ENCODE results near the gene TLR6.

The TLR6 gene

GRCh38 chr4:38856046-38856445 lies 571 bp downstream of the TLR6 start:
- Mint-ChIP-seq H3K4me1 (peaks cover 32% of the 10 kb centered on the region), H3K4me3 (peak overlapping the region; percentile 43 to 76), H3K27ac (peak overlapping the region; percentile 43 to 98), H3K9me3 (peaks cover 0 to 5% of the 10 kb centered on the region in 2 donors), H3K27me3 (no peaks in the 10 kb centered on the region)
- DNase-seq: no peak
- peak; percentile 33 for ATAC-seq

DNA sequence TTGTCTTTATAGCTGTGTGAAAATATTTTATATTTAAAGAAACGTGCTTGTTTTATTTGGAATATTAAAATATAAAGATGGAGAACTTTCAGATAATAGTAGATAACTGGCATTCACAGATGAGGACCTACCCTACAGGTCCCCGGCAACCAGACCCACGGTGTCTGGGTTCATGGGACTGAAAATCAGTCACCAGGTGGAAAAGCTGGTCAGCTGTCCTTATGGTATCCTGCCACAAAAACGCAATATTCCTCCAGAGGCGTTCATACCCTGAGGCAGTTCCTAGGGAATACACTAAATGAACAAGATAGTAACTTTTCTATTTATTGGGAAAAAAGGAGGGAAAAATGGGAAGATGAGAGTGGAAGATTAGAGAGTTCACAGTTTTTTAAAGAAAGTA lies 1.2 kb downstream of the TLR6 start:
- Mint-ChIP-seq H3K27ac (peak overlapping the region in 1 of 2 donors; percentile 98), H3K9me3 (peaks cover 1 to 7% of the 10 kb centered on the region in 2 donors), H3K4me1 (peaks cover 27% of the 10 kb centered on the region), H3K27me3 (no peaks in the 10 kb centered on the region), H3K4me3 (peak overlapping the region; percentile 43 to 76)
- DNase-seq (no peak), ATAC-seq (no peak)

DNA sequence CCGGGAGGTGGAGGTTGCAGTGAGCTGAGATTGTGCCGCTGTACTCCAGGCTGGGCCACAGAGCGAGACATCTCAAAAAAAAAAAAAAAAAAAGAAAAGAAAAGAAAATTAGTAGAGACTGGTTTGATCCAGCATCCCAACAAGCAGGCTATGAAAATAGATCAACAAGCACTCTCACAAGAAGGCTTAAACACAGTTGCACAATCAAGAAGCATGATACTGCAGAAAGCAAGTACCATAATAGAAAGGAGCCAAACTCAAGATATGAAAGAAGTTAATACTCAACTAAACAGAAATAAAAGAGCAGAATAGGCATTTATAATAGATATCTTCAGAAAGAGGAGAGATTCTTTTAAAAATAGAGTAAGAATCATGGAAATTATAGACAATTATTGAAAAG lies 10.6 kb downstream of the TLR6 start:
- H3K27me3 Mint-ChIP-seq: no peaks in the 10 kb centered on the region
- no peaks in the 10 kb centered on the region for H3K4me1 Mint-ChIP-seq
- H3K27ac Mint-ChIP-seq: no peak overlapping the region
- H3K4me3 Mint-ChIP-seq: no peak overlapping the region
- DNase-seq (no peak), ATAC-seq (no peak)
- H3K9me3 Mint-ChIP-seq: peaks cover 22 to 30% of the 10 kb centered on the region in 2 donors

GRCh38 chr4:38842994-38843393 lies 13.6 kb downstream of the TLR6 start:
- DNase-seq: no peak
- ATAC-seq: no peak
- Mint-ChIP-seq H3K27ac (no peak overlapping the region), H3K4me3 (no peak overlapping the region), H3K9me3 (peaks cover 5 to 9% of the 10 kb centered on the region in 2 donors), H3K4me1 (peaks cover 9% of the 10 kb centered on the region), H3K27me3 (no peaks in the 10 kb centered on the region)

DNA sequence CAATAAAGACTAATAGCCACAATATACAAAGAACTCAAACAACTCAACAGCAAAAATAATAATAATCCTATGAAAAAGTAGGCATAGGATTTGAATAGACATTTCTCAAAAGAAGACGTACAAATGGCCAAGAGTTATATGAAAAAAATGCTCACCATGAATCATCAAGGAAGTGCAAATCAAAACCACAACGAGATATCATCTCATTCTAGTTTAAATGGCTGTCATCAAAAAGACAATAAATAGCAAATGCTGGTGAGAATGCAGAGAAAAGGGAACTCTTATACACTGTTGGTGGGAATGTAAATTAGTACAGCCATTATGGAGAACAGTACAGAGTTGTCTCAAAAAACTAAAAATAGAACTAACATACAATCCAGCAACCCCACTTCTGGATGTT lies 18.8 kb downstream of the TLR6 start:
- ATAC-seq: peak; percentile 58
- DNase-seq: no peak
- H3K4me3 Mint-ChIP-seq: peak overlapping the region; percentile 38 to 66
- H3K27me3 Mint-ChIP-seq: no peaks in the 10 kb centered on the region
- H3K9me3 Mint-ChIP-seq: peaks cover 14 to 29% of the 10 kb centered on the region in 2 donors
- H3K27ac Mint-ChIP-seq: peak overlapping the region in 1 of 2 donors; percentile 18
- peaks cover 29% of the 10 kb centered on the region for H3K4me1 Mint-ChIP-seq

- peaks cover 14 to 34% of the 10 kb centered on the region in 2 donors for H3K9me3 Mint-ChIP-seq
- H3K27ac Mint-ChIP-seq: peak overlapping the region in 1 of 2 donors; percentile 18
- H3K27me3 Mint-ChIP-seq: no peaks in the 10 kb centered on the region
- H3K4me1 Mint-ChIP-seq: peaks cover 29% of the 10 kb centered on the region
- DNase-seq (no peak), ATAC-seq (peak; percentile 60)
- peak overlapping the region; percentile 38 to 66 for H3K4me3 Mint-ChIP-seq
These were observed 19.3 kb downstream of the TLR6 start for GRCh38 chr4:38837334-38837733.

DNA sequence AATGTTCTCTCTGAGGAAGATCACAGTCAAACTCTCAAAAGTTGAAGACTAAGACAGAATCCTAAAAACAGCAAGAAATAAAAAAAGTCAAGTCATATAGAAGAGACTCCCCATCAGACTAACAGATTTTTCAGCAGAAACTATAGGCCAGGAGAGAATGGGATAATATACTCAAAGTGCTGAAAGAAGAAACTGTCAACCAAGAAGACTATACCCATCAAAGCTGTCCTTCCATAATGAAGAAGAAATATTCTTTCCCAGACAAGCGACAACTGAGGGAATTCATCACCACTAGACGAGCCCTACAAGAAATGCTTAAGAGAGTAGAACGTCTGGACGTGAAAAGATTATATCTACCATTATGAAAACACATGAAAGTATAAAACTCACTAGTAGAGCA lies 22.0 kb downstream of the TLR6 start:
- H3K4me1 Mint-ChIP-seq: peaks cover 29% of the 10 kb centered on the region
- H3K27ac Mint-ChIP-seq: no peak overlapping the region
- peaks cover 14 to 34% of the 10 kb centered on the region in 2 donors for H3K9me3 Mint-ChIP-seq
- no peak for DNase-seq
- H3K4me3 Mint-ChIP-seq: no peak overlapping the region
- H3K27me3 Mint-ChIP-seq: no peaks in the 10 kb centered on the region
- ATAC-seq: no peak

DNA sequence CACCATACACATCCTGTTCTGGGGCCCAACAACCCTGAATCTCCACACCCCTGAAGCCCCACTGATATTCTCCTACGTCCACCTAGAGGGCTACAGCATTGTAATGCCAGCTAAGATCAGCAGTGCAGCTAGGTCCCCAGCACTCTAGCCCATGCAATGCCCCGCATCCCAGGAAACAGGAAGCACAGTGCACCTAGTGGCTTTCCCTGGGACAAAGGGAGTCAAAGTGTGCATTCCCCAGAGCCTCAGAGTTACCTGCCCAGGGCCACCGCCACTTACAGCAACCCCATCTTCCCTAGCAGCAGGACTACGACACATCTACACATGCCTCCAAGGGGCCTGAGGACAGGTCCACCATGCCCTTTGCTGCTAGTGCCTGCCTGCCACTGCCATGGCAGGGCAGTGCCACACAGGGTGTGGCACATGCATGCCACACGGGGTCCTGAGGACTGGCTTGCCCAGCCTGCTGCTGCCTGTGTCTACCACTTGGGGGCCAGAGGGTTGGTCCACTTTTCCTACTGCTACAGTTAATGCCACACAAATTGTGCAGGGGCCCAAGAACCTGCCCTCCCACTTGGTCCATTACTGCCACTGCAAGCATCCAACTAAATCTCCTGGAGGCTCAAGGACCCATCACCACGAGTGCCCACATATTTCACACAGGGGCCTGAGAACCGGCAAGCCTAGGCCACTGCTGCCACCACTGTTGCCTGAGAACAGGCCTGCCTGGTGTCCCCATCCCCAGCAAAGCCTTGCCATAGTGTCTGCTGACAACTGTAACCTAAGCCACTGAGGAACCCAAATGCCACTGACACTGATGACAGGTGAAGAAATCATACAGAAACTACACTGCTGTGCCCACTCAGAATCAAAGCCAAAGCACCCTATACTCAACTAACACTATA lies 23.7 kb downstream of the TLR6 start:
- ATAC-seq: no peak
- DNase-seq: no peak
- Mint-ChIP-seq H3K9me3 (peaks cover 14 to 34% of the 10 kb centered on the region in 2 donors), H3K27ac (peak overlapping the region in 1 of 2 donors; percentile 85), H3K4me1 (peaks cover 19% of the 10 kb centered on the region), H3K27me3 (no peaks in the 10 kb centered on the region), H3K4me3 (no peak overlapping the region)

- DNase-seq (no peak), ATAC-seq (no peak)
- Mint-ChIP-seq H3K4me1 (peaks cover 12% of the 10 kb centered on the region), H3K27me3 (no peaks in the 10 kb centered on the region), H3K27ac (no peak overlapping the region), H3K4me3 (no peak overlapping the region), H3K9me3 (peaks cover 14 to 34% of the 10 kb centered on the region in 2 donors)
These were observed 24.4 kb downstream of the TLR6 start for GRCh38 chr4:38832206-38832605.

DNA sequence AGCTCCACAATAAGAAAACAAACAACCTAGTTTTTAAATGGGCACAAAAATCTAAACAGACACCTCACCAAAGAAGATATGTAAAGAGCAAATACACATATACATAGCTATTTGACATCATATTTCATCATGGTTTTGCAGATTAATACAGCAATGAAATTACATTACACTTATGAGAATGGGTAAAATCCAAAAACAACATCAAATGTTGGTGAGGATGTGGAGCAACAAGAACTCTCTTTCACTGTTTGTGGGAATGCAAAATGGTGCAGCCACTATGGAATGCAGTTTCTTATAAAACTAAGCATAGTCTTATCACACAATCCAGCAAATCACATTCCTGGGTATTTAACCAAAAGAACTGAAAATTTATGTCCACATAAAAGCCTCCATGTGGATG lies 25.0 kb downstream of the TLR6 start:
- no peaks in the 10 kb centered on the region for H3K27me3 Mint-ChIP-seq
- H3K9me3 Mint-ChIP-seq: peaks cover 14 to 34% of the 10 kb centered on the region in 2 donors
- no peak for ATAC-seq
- no peak overlapping the region for H3K27ac Mint-ChIP-seq
- peaks cover 6% of the 10 kb centered on the region for H3K4me1 Mint-ChIP-seq
- no peak overlapping the region for H3K4me3 Mint-ChIP-seq
- DNase-seq: no peak

GRCh38 chr4:38829237-38829636 lies 27.4 kb downstream of the TLR6 start:
- H3K4me3 Mint-ChIP-seq: no peak overlapping the region
- peaks cover 16 to 18% of the 10 kb centered on the region in 2 donors for H3K9me3 Mint-ChIP-seq
- DNase-seq (no peak), ATAC-seq (no peak)
- H3K27ac Mint-ChIP-seq: no peak overlapping the region
- H3K27me3 Mint-ChIP-seq: no peaks in the 10 kb centered on the region
- peaks cover 5% of the 10 kb centered on the region for H3K4me1 Mint-ChIP-seq

- no peak for DNase-seq
- ATAC-seq: no peak
- H3K27me3 Mint-ChIP-seq: no peaks in the 10 kb centered on the region
- H3K27ac Mint-ChIP-seq: no peak overlapping the region
- peaks cover 22 to 27% of the 10 kb centered on the region in 2 donors for H3K9me3 Mint-ChIP-seq
- peaks cover 20% of the 10 kb centered on the region for H3K4me1 Mint-ChIP-seq
- no peak overlapping the region for H3K4me3 Mint-ChIP-seq
These were observed 32.9 kb downstream of the TLR6 start for GRCh38 chr4:38823766-38824165.

DNA sequence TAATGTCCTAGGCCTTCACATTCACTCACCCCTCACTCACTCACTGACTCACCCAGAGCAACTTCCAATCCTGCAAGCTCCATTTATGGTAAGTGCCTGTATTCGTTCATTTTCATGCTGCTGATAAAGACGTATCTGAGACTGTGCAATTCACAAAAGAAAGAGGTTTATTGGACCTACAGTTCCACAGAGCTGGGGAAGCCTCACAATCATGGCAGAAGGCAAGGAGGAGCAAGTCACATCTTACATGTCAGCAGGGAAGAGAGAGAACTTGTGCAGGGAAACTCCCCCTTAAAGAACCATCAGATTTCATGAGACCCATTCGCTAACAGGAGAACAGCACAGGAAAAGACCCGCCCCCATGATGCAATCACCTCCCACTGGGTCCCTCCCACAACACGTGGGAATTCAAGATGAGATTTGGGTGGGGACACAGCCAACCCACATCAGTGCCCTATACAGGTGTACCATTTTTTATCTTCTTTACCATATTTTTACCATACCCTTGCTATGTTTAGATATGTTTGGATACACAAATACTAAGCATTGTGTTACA lies 33.8 kb downstream of the TLR6 start:
- Mint-ChIP-seq H3K27ac (no peak overlapping the region), H3K27me3 (no peaks in the 10 kb centered on the region), H3K4me3 (no peak overlapping the region), H3K4me1 (peaks cover 25% of the 10 kb centered on the region), H3K9me3 (peaks cover 22 to 27% of the 10 kb centered on the region in 2 donors)
- DNase-seq (no peak), ATAC-seq (no peak)

GRCh38 chr4:38821739-38822138 lies 34.9 kb downstream of the TLR6 start:
- DNase-seq: no peak
- H3K9me3 Mint-ChIP-seq: peaks cover 22 to 27% of the 10 kb centered on the region in 2 donors
- no peaks in the 10 kb centered on the region for H3K27me3 Mint-ChIP-seq
- no peak for ATAC-seq
- no peak overlapping the region for H3K4me3 Mint-ChIP-seq
- H3K27ac Mint-ChIP-seq: no peak overlapping the region
- peaks cover 25% of the 10 kb centered on the region for H3K4me1 Mint-ChIP-seq

GRCh38 chr4:38820329-38821061 lies 36.1 kb downstream of the TLR6 start:
- Mint-ChIP-seq H3K4me1 (peaks cover 25% of the 10 kb centered on the region), H3K27ac (no peak overlapping the region), H3K27me3 (no peaks in the 10 kb centered on the region), H3K4me3 (no peak overlapping the region), H3K9me3 (peaks cover 21 to 22% of the 10 kb centered on the region in 2 donors)
- no peak for DNase-seq
- no peak for ATAC-seq
